ENCODE data around the gene DISC1.
"Not testable (repeated sequence)": the region's sequence is repeated elsewhere in the genome, so short reads cannot be mapped to it uniquely, and the experiment has no call there.

DISC1 gene

DNA sequence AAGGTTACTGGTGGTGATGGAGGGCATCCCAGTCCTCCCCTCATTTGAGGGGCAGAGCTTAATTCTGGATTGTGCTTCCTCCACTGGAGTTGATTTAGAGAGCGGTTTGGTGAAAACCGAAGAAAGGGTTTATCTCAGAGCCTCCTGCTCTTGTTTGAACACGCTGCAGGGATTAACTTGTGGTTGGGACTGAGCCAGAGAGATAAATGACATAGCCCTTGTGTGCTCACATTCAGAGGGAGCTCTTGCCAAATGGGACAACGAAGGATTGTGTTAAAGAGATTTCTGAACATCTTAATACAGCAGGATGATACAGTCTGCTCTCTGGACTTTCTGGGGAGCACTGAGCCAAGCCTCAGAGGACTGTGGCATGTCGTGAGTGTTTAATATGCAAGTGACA lies 308.2 kb downstream of the DISC1 start:
- DNase-seq (ENCODE audit: low spot score) = no peak

DNA sequence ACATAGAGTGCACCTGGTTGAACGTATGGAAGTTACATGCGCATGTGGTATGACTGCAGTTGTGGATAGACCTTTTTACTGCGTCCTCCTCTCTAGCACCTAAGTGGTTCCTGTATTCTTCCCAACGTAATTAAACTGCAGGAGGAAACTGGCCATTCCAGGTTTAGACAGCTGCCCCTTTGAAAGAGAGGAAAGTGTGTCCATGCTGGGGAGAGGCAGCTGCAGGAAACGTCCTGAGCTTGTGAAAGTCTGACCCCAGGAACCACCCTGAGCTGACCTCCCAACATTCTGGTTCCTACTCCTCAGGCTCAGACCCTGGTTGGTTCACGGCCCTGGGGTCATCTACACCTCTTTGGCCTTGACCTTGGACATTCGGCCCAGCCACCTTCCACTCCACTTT lies 309.3 kb downstream of the DISC1 start:
- DNase-seq (ENCODE audit: low spot score) = no peak

DNA sequence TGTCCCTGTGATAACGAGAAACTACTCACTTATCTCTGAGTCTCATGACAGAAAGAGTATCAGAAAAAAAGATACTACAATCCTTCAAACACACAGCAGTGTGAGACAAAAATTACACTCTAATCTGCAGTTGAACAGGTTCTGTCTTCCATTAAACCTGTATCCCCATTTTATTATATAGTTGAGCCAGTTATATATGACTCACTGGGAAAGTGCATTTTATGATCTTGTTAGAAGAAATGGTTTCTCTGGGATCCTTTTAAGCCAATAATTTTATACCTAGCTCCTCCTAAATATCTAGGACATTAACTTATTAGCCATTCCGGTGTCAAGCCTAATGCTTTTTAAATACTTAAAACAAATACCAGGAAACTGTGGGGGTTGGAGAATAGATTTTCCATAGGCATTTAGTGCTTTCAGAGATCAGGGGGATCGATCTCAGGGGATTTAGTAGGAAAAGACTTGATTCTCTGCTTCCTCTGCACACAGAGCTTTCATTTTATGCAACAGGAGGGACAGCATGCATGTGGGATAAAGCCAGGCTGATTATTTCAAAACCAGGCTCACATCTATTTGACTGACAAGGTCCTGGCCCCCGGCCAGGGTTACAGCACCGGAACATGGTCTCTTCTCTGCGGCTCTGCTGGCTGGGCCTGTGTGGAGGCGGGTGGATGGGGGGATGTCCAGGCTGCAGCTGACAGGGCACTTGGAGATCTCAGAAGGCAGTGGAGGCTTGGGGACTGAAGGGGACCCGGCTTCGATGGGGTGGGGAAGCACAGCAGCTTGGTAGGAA lies 310.6 kb downstream of the DISC1 start:
- DNase-seq (ENCODE audit: low spot score) = no peak

DNA sequence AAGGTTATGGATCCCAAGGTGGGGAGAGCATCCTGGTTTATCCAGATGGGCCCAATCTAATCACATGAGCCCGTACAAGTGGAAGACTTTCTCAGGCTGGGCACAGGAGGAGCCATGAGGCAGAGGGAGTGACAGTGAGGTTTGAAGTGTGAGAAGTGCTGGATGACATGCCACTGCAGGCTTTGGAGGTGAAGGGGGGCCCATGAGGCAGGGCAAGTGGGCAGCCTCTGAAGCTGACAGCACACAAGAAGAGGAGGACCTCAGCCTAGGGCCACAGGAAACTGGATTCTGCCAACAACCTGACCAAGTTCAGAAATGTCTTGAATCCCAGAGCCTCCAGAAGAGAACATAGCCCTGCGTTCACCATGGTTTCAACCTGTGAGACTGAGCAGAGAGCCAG lies 311.6 kb downstream of the DISC1 start:
- DNase-seq (ENCODE audit: low spot score) = no peak

DNA sequence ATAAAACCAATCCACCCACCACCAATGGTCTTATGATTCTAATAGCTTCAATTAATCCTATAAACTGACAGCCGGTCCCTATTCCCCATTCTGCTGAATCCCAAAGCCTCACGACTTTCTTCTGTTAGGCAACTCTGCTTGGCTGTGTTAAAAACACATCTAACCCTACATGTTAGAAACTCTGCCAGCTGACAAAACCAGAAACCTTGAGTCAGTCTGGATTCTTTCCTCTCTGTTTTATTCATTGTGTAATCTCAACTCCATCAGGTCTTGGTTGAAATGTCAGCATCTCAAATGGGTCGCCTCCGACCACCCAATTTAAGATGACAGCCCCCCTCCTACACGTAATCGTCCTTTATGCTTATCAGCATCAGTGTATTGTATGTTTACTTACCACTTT lies 312.1 kb downstream of the DISC1 start:
- no peak for DNase-seq (ENCODE audit: low spot score)

DNA sequence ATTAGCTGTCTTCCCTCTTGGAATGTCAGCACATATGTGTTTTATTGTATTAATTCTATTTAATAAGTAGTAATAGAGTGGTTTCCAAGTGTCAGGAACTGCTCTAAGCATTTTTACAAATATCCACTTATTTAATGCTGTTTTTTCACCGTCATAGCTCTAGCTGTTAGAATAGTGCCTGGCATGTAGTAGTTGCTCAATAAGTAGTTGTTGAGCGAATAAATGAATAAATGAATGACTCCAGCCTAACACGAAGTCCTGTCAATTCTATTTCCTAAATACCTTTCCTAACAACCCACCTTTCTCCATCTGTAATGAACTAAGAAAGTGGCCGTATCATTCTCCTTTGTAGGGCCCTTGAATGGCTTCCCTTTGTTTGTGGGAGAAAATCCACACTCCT lies 312.5 kb downstream of the DISC1 start:
- no peak for DNase-seq (ENCODE audit: low spot score)

DNA sequence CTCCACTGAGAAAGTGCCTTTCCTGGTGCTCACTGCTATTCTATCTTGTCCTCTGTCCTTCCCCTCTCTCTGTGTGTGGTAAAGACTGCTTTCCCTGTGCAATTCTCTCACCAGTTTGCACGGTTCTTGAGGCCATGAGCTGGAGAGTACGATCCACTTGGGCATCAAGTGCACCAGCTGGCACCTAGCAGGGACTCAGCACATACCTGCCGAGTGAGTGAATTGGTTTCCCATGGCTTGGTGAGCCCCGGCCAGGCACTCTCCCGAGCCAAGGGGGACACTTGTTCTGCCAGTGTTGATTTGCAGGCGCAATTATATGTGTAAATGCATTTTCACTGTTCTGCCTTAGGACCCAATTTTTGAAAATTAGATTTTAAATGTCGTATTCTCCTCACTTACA lies 313.5 kb downstream of the DISC1 start:
- DNase-seq (ENCODE audit: low spot score) = no peak

DNA sequence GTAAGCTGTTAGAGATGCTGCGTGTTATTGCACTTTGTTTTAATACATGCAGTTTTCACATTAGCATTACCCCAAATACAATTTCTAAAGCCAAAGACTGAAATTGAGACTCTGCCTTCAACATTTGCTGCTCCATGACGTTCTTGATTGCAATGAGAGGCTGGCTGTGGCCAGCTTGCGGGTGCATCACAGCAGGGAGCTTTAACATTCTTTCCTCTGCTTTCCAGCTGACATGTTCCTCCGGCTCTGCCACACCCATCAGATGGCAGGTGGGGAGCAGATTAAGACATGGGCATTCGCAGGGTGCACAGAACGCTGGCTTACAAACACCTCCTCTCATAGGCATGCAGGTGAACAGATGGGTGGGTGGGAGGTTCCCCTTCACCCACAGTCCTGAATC lies 314.1 kb downstream of the DISC1 start:
- DNase-seq (ENCODE audit: low spot score) = no peak

DNA sequence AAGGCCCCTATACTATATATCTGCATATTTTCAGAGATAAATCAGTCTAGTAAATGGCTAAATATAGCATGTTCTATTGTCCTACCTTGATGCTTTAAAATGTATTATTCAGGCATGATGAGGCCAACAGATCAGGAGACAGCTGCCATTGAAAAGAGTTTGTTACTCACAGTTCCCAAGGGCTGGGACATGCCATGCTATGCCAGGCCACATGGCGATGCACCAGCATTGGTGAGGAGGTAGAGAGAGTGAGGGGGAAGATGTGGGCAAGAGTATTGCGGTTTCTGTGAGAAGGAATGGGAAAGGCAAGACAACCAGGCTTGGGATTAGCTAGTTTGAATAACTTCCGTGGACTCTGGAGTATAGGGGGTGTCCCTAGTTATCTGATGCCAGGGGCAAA lies 316.5 kb downstream of the DISC1 start:
- DNase-seq (ENCODE audit: low spot score) = no peak

DNA sequence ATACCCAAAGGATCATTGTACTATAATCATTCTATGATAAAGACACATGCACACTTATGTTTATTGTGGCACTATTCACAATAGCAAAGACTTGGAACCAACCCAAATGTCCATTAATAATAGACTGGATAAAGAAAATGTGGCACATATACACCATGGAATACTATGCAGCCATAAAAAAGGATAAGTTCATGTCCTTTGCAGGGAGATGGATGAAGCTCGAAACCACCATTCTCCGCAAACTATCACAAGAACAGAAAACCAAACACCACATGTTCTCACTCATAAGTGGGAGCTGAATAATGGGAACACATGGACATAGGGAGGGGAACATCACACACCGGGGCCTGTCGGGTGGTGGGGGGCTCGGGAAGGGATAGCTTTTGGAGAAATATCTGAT lies 321.5 kb downstream of the DISC1 start:
- DNase-seq (ENCODE audit: low spot score) = not testable (repeated sequence)

DNA sequence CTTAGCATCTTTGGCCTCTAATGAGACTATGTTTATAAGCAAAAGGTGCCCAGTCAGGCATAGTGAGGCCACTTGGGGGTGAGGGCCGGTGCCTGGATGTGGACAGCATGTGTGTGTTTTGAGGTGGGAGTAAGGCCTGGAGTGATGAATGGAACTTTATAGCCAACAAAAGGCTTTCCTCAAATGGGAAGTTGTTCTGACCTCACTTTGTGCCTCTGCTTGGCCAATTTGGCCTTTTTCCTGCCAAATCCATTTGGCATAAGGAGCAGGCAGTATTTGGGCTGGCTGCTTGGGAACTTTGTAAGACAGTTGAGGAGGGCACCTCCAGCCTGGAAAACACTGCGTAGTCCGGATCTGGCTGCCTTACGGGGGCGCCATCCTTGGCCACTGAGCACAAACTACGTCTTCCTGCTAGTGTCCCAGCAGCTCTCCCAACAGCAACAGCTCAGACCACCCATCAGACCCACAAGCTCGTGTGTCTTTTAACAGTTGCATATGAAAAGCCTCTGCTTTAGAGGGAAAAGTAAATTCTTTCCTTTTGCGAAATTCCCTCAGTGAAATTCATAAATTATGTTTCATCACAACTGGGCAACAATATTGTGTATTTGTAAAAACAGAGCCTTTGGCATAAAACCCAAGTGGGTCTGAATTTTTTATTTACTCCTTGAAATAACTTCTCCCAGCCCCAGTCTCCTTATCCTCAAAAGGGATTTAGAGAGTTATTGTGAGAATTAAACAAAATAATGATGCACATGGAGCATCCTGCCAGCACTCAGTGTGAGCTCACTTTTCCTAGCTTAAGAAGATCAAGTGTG lies 322.9 kb downstream of the DISC1 start:
- no peak for DNase-seq (ENCODE audit: low spot score)

DNA sequence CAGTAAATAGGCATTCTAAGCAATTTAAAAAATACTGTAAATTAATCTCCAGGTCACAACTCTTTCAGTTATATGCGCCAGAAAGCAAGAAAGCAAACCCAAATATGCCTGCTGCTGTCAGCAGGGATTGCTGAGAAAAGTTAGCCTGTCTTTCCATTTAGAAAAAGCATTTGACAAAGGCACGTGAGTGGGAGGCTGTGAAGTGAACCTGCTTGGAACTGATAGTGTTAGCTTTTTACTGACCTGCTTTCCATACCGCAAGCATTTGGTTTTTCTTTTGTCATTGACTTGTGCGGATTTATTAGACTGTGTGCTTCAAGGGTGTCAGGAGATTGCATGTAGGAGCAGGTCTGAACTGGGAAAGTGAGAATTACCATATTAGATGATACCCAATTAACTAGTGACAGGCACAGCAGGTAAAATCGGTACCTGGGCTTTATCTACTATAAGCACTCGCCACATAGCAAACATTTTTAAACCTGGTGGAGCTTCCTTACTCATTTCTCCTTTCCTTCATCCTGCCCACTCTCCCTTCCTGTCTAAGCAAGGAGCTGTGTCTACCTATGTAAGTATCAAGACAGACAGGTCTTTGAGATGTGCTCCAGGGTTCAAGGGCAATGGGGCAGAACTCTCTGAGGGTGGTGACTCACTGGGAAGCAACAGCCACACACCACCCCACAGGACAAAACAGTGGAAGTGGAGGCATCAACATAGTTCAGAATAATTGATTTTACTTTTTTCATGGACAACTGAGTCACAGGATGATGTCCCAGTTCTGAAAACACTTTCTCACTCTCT lies 323.9 kb downstream of the DISC1 start:
- no peak for DNase-seq (ENCODE audit: low spot score)

DNA sequence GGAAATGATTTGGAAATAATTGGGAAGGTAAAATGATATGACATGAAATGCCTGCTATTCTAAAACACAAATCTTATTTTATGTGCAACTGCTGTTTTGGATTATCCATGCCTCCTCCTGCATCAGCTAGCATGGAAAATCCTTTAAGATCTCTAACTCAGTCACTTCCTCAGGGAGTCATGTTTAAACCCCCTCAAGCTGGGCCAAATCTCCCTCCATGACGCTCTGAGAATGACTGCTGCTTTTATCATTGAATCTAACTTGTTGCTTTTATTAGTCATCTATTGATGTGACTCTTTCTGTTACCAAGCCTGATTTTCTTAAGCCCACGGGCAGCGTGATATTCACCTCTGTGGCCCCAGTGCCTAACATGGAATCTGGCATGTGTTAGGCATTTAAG lies 324.8 kb downstream of the DISC1 start:
- DNase-seq (ENCODE audit: low spot score) = no peak

DNA sequence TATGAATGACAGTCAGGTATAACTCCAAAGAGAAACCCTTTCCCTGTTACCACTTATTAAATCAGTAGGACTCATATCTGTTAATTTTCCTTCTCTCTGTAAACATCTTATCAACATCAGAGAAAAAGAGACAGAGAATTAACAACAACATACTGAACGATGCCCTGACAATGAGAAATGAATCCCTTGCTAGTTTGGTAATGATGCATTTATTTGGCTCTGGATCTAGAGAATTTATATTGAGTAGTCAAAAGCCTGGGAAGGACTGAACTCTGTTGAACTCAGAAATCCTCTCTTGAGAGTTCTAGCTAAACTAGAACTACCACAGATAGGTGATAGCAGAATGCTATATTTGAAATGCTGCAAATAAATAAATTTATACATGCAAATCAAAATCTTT lies 325.6 kb downstream of the DISC1 start:
- DNase-seq (ENCODE audit: low spot score) = no peak

DNA sequence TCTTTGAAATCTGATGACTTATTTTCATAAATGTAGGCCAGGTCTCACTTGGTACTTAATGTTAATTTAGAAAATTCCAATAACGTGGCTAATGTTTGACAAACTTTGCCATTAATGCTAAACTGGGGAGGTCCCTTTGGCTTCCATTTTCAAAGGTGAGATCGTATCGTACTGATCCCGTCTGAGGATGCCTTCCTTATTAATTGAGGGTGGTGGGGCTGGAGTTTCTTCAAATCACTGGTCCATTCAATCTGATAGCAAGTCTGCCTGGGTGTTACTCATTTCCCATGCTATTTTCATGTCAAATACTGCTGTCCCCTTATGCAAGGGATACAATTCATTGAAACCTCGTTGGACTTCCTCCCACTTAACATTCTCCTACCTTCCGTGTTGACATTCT lies 327.1 kb downstream of the DISC1 start:
- no peak for DNase-seq (ENCODE audit: low spot score)

DNA sequence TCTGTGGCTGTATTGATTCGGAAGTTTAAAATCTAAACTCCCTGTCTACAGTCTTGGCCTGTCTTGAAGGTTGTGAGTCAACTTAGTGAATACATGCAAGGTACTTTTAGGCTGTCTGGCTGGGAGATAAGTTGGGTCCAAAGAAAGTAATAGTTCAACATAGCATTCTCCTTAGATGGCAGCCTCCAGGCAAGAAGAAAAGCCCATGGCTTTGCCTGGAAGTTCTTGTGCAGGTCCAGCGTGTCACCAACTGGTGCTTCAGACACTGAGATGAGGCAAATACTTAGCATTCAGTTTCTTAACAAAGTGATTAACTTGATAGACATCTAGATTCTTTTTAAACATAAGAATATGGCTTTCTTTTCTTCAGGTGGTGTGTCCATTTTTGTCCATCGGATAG lies 328.2 kb downstream of the DISC1 start:
- no peak for DNase-seq (ENCODE audit: low spot score)

DNA sequence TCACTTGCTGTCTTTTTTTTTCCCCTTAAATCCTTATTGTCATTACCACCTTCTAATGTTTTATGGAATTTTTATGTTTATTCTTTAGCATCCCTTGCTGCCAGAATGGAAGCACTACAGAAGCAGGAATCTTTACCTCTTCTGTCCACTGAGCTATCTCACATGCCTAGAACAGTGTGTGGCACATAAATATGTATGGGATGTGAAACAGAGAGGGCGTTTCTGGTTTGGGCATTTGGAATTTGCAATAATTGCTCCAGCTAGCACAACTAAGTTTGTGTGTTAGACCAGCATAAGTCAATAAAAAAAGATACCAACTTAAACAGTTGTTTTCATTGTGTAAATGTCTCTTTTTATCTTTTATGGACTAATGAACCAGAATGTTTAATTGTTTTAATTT lies 330.8 kb downstream of the DISC1 start:
- no peak for DNase-seq (ENCODE audit: low spot score)

DNA sequence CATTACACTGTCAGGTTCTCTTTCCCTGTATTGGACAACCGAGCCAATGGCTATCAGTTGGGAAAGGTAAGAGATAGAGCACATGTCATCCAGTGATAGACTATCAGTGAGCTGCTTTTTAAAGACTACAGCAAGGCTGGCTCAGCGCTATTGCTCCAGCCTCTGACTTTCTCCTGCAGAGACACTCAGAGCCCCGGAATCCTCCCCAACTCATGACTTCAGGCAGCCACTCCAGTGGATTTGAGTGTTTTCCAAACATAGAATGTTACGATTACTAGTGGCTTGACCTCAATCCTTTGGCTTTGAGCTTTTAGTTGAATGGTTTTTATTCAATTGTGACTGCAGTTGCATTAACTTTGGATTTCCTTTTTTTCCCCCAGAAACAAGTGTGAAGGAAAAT lies 331.9 kb downstream of the DISC1 start:
- DNase-seq (ENCODE audit: low spot score) = no peak

DNA sequence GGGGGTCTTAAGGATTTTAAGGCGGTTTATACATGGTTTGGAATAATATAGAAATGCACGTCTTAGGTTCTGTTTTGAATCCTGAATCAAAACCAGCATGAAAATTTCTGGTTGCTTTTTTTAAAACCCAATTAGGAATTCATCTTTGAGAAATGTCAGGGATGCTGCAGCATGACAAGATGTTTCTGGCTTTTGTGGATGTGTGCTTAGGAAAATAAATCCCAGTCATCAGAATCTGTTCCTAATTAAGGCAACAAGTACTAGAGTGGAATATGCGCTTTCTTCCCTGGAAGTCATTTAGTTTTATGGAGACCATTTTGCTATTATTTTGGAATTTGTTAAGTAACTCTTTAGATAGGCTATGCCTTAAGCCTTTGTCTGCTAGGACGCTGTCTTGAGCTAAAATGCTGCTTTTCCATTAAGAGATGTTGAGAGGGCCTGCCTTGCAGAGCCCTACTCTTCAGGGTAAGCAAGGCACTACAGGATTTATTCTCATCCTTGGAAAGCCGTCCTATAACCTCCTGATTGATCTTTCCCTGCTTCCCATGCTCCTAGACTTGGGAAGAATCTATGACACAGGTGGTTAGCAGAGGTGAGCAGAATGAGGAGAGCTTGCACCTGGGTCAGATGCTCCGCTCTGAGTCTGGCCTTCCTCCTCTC lies 332.8 kb downstream of the DISC1 start:
- no peak for DNase-seq (ENCODE audit: low spot score)

DNA sequence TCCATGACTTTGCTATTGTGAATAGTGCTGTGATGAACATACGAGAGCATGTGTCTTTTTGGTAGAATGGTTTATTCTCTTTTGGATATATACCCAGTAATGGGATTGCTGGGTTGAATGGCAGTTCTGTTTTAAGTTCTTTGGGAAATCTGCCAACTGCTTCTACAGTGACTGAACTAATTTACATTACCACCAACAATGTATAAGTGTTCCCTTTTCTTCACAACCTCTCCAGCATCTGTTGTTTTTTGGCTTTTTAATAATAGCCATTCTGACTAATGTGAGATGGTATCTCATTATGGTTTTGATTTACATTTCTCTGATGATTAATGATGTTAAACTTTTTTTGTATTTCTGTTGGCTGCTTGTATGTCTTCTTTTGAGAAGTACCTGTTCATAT lies 335.2 kb downstream of the DISC1 start:
- DNase-seq (ENCODE audit: low spot score) = not testable (repeated sequence)

DNA sequence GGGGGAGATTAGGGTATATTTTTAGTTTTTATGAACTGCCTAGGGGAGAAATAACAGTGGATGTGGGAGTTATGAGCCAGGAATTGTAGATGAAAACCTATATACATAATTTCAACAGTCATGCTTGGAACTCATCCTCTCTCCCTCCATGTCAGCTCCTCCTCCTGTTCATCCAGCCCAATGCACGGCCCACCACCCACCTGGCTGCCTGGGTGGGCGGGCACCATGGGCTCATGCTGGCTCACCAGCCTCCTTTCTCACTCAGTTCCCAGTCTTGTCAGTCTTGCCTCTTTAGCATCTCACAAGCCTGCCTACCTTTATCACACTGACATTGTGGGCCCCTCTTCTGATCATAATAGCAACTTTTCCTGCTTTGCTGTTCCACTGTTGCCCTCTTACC lies 336.0 kb downstream of the DISC1 start:
- no peak for DNase-seq (ENCODE audit: low spot score)

DNA sequence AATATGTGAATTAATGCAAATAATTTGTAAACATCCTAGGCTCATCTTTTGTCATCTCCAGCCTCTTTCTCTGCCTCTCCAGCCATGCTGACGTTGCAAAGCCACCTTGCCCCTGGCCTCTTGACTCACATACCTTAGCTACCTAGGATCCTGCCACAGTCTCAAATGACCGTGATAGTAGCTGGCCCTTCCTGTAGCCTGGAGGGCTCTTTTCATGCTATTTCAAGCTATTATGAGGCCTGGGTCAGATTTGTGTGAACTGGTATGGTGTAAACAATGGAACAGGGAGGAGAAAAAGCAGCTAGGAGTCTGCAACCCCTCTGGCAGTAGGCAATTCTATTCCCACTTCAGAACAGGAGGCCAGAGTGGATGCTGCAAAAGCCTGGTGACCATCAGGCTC lies 337.7 kb downstream of the DISC1 start:
- no peak for DNase-seq (ENCODE audit: low spot score)
